Duodenal mucosa (tissue), 2 donors: ENCODE data around the gene NRN1L.

Experiments used
- H3K27ac ChIP-seq: one replicate; pipeline ENCODE4 v1.7.0; 2013; ENCODE audit warnings: low read depth, low read length
- H3K27me3 ChIP-seq, 2 donors: one replicate each; pipeline ENCODE4 v1.7.0; 2013; ENCODE audit warnings: low read length in 2 of 2, control low read depth in 1 of 2; ENCODE audit not compliant: insufficient read depth in 2 of 2, control insufficient read depth in 1 of 2
- H3K36me3 ChIP-seq, 2 donors: one replicate each; pipeline ENCODE4 v1.7.0; 2013; ENCODE audit warnings: low read length in 2 of 2, control low read depth in 1 of 2; ENCODE audit not compliant: insufficient read depth in 2 of 2, control insufficient read depth in 1 of 2
- H3K4me1 ChIP-seq, 2 donors: one replicate each; pipeline ENCODE4 v1.7.0; 2013; ENCODE audit warnings: low read length in 2 of 2, control low read depth in 1 of 2; ENCODE audit not compliant: insufficient read depth in 2 of 2, control insufficient read depth in 1 of 2
- H3K4me3 ChIP-seq, 2 donors: one replicate each; pipeline ENCODE4 v1.7.0; 2013; ENCODE audit warnings: low read length in 2 of 2, low read depth in 1 of 2
- H3K9ac ChIP-seq, 2 donors: one replicate each; pipeline ENCODE4 v1.7.0; 2013; ENCODE audit warnings: low read length in 2 of 2, low read depth in 1 of 2
- H3K9me3 ChIP-seq, 2 donors: one replicate each; pipeline ENCODE4 v1.7.0; 2013; ENCODE audit warnings: low read length in 2 of 2, control low read depth in 1 of 2; ENCODE audit not compliant: control insufficient read depth in 1 of 2

NRN1L gene

GRCh38 chr16:67926181-67926750 is 41.6 kb downstream of the NRN1L start:
- peaks cover 0 to 6% of the 10 kb centered on the region in 2 donors for H3K4me1 ChIP-seq
- no peak overlapping the region for H3K27ac ChIP-seq
- H3K36me3 ChIP-seq, result peaks cover 14 to 72% of the 10 kb centered on the region in 2 donors
- H3K9ac ChIP-seq, result no peak overlapping the region
- no peaks in the 10 kb centered on the region for H3K27me3 ChIP-seq
- no peaks in the 10 kb centered on the region for H3K9me3 ChIP-seq
- H3K4me3 ChIP-seq, result no peak overlapping the region

- Histone ChIP-seq H3K9ac (no peak overlapping the region), H3K4me1 (peaks cover 0 to 6% of the 10 kb centered on the region in 2 donors), H3K36me3 (peaks cover 18 to 76% of the 10 kb centered on the region in 2 donors), H3K9me3 (no peaks in the 10 kb centered on the region), H3K4me3 (no peak overlapping the region), H3K27me3 (no peaks in the 10 kb centered on the region), H3K27ac (no peak overlapping the region)
Observed at GRCh38 chr16:67927131-67927941, 42.7 kb downstream of the NRN1L start.

DNA sequence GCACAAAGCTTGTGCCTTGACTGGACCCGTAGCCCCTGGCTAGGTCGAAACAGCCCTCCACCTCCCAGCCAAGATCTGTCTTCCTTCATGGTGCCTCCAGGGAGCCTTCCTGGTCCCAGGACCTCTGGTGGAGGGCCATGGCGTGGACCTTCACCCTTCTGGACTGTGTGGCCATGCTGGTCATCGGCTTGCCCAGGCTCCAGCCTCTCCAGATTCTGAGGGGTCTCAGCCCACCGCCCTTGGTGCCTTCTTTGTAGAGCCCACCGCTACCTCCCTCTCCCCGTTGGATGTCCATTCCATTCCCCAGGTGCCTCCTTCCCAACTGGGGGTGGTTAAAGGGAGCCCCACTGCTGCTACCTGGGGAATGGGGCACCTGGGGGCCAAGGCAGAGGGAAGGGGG is 43.5 kb downstream of the NRN1L start:
- no peaks in the 10 kb centered on the region for H3K9me3 ChIP-seq
- H3K4me1 ChIP-seq, result peaks cover 0 to under 1% of the 10 kb centered on the region in 2 donors
- no peak overlapping the region for H3K9ac ChIP-seq
- H3K36me3 ChIP-seq, result peaks cover 19 to 68% of the 10 kb centered on the region in 2 donors
- no peak overlapping the region for H3K4me3 ChIP-seq
- H3K27ac ChIP-seq, result no peak overlapping the region
- no peaks in the 10 kb centered on the region for H3K27me3 ChIP-seq

DNA sequence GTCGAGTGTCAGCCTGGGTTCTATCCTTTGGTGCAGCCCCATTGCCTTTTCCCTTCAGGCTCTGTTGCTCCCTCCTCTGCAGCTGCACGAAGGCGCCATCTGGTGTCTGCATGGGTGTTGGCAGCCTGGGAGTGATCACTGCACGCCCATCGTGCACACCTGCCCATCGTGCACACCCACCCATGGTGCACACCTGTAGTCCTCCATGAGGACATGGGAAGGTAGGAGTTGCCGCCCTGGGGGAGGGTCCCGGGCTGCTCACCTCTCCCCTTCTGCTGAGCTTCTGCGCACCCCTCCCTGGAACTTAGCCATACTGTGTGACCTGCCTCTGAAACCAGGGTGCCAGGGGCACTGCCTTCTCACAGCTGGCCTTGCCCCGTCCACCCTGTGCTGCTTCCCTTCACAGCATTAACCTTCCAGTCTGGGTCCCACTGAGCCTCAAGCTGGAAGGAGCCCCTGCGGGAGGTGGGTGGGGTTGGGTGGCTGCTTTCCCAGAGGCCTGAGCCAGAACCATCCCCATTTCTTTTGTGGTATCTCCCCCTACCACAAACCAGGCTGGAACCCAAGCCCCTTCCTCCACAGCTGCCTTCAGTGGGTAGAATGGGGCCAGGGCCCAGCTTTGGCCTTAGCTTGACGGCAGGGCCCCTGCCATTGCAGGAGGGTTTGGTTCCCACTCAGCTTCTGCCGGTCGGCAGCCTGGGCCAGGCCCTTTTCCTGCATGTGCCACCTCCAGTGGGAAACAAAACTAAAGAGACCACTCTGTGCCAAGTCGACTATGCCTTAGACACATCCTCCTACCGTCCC is 44.1 kb downstream of the NRN1L start:
- Histone ChIP-seq H3K4me3 (no peak overlapping the region), H3K27me3 (no peaks in the 10 kb centered on the region), H3K9me3 (no peaks in the 10 kb centered on the region), H3K9ac (no peak overlapping the region), H3K4me1 (no peaks in the 10 kb centered on the region), H3K27ac (no peak overlapping the region), H3K36me3 (peaks cover 23 to 66% of the 10 kb centered on the region in 2 donors)

DNA sequence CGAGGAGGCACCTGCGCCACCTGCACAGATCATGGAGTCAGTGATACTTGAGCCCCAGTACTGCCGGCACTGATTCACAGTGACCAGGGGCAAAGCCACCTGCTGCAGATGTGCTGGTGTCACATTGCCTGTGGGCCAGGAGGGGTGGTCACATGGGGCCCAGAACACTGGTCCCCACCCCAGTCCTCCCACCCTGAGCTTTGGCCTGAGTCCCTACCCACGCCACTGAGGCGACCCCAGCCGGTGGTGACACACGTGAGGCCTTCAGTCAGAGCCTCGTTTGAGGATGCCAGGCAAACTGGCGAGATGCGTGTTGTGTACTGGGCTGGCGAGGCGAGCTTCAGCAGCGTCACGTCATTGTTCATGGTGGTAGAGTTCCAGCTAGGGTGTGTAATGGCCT is 45.5 kb downstream of the NRN1L start:
- peaks cover 5 to 8% of the 10 kb centered on the region in 2 donors for H3K4me1 ChIP-seq
- no peak overlapping the region for H3K27ac ChIP-seq
- peaks cover 35 to 72% of the 10 kb centered on the region in 2 donors for H3K36me3 ChIP-seq
- H3K27me3 ChIP-seq, result no peaks in the 10 kb centered on the region
- no peak overlapping the region for H3K4me3 ChIP-seq
- H3K9me3 ChIP-seq, result no peaks in the 10 kb centered on the region
- H3K9ac ChIP-seq, result no peak overlapping the region

- Histone ChIP-seq H3K27me3 (no peaks in the 10 kb centered on the region), H3K9ac (no peak overlapping the region), H3K4me1 (peaks cover 7 to 13% of the 10 kb centered on the region in 2 donors), H3K4me3 (no peak overlapping the region), H3K9me3 (no peaks in the 10 kb centered on the region), H3K27ac (no peak overlapping the region), H3K36me3 (peaks cover 35 to 70% of the 10 kb centered on the region in 2 donors)
Observed at GRCh38 chr16:67930678-67931211, 46.1 kb downstream of the NRN1L start.

- Histone ChIP-seq H3K4me1 (peaks cover 9 to 14% of the 10 kb centered on the region in 2 donors), H3K27ac (no peak within 1 kb of the TSS), H3K9ac (no peak within 1 kb of the TSS), H3K9me3 (no peaks in the 10 kb centered on the region), H3K4me3 (no peak within 1 kb of the TSS), H3K36me3 (peaks cover 35 to 67% of the 10 kb centered on the region in 2 donors), H3K27me3 (no peaks in the 10 kb centered on the region)
Observed at GRCh38 chr16:67931712-67932461, 47.2 kb downstream of the NRN1L start, which contains the start of gene CTRL. Gene CTRL, minus strand, starts transcription at chr16:67931862. Its CDS starts 10 bp downstream, at chr16:67931852.

GRCh38 chr16:67932462-67932840 is 47.8 kb downstream of the NRN1L start:
- Histone ChIP-seq H3K4me3 (no peak overlapping the region), H3K27me3 (no peaks in the 10 kb centered on the region), H3K9ac (no peak overlapping the region), H3K36me3 (peaks cover 35 to 64% of the 10 kb centered on the region in 2 donors), H3K9me3 (no peaks in the 10 kb centered on the region), H3K27ac (no peak overlapping the region), H3K4me1 (peaks cover 14 to 20% of the 10 kb centered on the region in 2 donors)

GRCh38 chr16:67933805-67934204 is 49.1 kb downstream of the NRN1L start:
- H3K4me3 ChIP-seq, result no peak overlapping the region
- H3K9ac ChIP-seq, result no peak overlapping the region
- peaks cover 15 to 21% of the 10 kb centered on the region in 2 donors for H3K4me1 ChIP-seq
- H3K27me3 ChIP-seq, result no peaks in the 10 kb centered on the region
- no peaks in the 10 kb centered on the region for H3K9me3 ChIP-seq
- peaks cover 30 to 51% of the 10 kb centered on the region in 2 donors for H3K36me3 ChIP-seq
- H3K27ac ChIP-seq, result no peak overlapping the region
